HG03354 (cell line): ENCODE data around the gene ST3GAL3.

Experiments used
- ATAC-seq: cut with Tn5 transposase; IDR thresholded peaks from one replicate; pipeline ENCODE4 v1.9.1; 2021; ENCODE audit warnings: mild to moderate bottlenecking; ENCODE audit not compliant: unreplicated experiment, poor library complexity, severe bottlenecking

Gene ST3GAL3

DNA sequence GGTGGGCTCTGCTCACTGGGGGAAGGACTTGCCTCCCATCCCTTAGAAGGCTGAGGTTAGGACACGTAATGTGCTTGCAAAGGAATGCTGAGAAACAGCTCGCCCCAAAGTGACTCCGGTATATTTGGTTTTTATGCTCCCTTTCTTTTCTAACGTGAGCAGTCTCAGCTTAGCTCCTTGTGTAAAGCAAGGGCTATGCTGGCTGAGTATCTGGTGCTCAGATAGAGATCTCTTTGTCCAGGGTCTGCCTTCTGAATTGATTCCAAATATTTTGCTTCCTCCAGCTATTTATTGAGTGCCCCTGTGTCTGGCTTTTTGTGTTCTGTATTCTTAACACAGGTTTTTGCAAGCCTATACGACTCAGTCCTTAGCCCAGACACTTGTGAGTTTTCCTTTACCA lies 131.7 kb downstream of the ST3GAL3 start:
- no peak for ATAC-seq

DNA sequence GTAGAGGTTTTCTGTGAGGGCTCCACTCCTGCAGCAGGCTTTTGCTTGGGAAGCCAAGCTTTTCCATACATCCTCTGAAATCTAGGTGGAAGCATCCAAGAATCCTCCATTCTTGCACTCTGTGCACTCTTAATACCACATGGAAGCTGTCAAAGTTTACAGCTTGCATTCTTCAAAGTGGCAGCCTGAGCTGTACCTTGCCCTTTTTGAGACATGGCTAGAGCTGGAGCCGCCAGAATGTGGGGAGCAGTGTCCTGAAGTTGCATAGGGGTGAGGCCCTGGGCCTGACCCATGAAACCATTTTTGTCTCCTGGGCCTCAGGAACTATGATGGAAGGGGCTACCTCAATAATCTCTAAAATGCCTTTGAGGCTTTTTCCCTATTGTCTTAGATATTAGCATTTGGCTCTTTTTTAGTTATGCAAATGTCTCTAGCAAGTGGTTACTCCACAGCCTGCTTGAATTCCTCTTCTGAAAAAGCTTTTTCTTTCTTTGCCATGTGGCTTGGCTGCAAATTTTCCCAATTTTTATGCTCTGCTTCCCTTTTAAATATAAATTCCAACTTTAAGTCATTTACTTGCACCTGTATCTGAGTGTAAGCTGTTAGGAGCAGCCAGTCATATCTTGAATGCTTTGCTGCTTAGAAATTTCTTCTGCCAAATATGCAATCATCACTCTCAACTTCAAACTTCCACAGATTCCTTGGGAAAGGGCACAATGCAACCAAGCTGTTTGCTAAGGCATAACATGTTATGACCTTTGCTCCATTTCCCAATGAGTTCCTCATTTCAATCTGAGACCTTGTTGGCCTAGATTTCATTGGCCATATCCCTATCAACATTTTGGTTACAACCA lies 134.2 kb downstream of the ST3GAL3 start:
- no peak for ATAC-seq

DNA sequence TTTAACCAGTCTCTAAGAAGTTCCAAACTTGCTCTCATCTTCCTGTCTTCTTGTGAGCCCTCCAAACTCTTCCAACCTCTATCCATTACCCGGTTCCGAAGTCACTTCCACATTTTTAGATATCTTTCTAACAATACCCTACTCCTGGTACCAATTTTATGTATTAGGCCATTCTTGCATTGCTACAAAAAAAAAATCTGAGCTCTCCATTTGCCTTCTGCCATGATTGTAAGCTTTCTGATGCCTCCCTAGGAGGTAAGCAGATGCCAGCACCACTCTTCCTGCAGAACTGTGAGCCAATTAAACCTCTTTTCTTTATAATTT lies 134.8 kb downstream of the ST3GAL3 start:
- ATAC-seq, result no peak

- ATAC-seq, result no peak
Observed at GRCh38 chr1:43843684-43844083, 136.3 kb downstream of the ST3GAL3 start.

DNA sequence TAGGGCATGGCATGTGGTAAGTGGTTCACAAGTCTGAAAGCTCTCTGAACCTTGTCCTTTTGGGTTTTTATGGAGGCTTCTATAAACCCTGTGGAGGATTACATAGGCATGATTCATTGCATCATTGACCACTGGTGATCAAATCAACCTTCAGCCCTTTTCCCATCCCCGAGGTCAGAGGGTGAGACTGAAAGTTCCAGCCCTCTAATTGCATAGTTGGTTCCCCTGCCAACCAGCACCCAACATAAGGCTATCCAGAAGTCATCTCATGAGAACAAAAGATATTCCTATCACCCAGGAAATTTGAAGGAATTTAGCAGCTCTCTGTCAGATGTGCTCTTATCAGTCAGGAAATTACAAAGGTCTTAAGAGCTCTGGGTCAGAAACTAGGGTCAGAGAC lies 136.8 kb downstream of the ST3GAL3 start:
- no peak for ATAC-seq

DNA sequence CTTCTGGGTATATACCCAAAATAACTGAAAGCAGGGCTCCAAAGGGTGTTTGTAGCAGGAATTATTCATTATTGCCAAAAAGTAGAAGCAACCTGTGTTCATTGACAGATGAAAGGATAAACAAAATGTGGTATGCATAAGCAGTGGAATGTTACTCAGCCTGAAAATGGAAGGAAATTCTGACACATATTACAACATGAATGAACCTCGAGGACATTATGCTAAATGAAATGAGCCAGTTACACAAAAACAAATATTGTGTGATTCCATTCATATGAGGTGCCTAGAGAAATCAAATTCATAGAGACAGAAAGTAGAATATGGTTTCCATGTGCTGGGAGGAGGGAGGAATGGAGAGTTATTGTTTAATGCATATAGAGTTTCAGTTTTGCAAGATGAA lies 140.0 kb downstream of the ST3GAL3 start:
- ATAC-seq, result no peak

DNA sequence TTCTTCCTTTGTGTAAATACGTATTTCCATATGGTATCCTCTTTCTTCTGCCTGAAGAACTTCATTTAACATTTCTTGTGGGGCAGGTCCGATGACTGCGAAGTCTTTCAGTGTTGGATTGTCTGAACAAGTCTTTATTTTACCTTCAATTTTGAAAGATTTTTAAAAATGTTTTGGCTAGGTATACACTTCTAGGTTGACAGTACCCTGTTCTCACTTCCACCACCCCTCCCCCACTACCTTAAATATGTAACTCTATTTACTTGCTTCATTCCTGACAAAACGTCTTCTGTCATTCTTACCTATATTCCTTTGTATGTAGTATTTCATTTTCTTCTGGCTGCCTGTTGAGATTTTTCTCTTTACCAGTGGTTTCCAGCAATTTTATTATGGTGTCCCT lies 140.5 kb downstream of the ST3GAL3 start:
- ATAC-seq, result no peak

DNA sequence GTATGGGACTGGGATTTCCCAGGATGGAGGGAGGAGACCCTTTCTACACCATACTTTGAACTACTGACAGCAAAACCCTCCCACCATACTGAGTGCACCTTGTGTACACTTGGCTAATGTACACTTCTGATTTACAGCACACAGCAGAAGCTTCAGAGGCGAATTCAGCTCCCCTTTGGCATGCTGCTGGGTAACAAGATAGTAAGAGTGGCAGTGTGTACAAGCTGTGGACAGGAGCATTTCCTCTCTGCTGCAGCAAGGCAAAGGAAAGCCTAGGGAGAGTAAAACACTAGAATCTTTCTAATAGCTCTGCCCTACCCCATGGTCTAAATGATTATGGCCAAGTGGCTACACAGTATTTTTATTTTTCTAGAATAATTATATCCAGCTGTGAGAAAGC lies 142.3 kb downstream of the ST3GAL3 start:
- ATAC-seq, result no peak

DNA sequence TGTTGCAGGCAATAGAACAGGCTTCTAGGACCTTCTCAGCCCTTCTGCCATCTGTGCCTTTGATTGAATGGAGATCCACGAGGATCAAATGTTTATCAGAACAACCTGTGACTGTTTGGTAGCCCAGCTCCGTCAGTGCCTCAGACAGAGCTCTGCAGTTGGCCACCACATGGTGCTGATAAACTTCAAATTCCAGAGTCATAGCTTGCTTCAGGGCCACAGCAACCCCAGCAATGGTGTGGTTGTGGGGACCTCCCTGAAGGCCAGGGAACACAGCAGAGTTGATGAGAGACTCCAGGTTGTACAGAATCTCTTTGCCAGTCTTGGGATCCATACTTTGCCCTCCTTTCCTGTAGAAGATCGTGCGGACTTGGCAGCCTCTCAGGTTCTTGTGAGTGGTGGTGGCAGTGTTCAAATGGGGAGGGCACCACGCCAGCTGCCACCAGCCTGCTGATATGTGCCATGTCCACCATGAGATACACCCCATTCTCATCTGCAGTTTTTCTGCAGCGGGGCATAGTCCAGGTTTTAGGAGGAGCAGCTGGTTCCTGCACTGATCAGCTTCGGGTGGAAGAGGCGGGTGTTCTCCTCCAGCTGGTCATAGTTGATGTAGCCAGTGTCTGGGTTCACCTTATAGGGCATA lies 143.4 kb downstream of the ST3GAL3 start:
- no peak for ATAC-seq

DNA sequence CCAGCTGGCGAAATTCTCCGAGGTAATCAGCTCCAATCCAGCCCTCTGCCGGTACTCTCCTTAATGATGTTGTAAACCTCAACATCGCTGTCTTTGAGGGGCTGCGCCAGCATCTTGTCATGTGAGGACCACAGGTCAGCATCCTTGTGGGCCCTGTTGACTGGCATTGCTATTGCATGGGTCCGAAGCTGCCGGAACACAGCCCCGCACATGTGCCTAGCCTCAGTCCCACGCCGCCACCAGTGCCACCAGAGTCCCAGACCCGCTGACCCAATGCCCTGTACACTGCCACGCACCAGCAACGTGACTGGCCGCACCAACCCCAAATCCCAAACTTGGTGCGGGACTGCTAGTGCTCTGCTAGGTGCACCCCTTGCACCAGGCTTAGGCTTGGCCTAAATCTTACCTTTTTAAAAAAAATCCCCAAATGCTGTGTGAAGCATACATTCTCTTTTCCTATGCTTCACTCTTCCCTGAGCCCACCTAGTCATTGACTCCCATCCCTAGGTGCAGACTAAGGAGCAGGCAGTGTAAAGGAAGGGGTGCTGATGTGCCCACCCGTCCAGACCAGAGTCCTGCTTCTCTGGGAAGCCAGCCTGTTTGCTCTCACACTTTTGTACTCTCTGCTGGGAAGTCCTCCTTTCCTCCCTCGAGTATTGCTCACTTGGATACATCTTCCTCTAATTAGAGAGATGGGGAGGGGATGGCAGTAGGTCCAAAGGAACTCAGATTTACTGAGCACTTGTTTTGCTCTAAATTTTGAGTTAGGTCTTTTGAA lies 144.4 kb downstream of the ST3GAL3 start:
- no peak for ATAC-seq

DNA sequence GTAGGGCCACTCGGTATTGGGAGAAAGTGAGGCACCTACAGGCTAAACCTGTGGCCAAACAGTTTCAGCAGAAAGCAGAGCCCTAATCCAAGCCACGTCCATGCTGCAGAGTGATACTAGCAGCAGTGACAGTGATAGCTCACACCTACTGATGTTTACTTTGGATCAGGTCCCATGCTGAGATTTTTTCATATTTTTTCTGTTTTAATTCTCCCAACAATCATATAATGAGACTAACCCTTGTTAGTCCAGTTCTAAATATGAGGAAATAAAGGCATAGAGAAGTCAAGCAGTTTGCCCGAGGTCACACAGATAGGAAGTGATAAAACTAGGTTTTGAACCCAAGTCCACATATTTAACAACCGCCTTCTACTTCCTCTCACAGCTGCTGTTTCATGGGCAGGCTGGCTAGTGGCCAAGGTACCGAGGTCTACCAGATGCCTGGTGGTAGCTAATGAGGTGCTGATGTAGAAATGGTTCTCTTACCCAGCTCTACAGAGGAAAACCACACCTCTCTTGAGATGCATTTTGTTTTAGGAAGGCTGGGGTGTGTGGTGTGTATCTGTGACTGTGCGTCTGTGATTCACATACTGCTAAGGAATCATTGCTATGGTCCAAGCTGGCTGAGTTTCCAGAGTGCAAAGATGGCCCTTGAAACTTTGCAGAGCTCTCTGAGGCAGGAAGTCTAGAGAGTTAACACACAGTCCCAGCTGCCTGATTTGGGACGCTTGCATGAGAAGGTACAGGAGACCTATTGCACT lies 146.0 kb downstream of the ST3GAL3 start:
- no peak for ATAC-seq

GRCh38 chr1:43854473-43854872 lies 147.1 kb downstream of the ST3GAL3 start:
- no peak for ATAC-seq

- ATAC-seq, result no peak
Observed at GRCh38 chr1:43856188-43856587, 148.9 kb downstream of the ST3GAL3 start.

- ATAC-seq, result no peak
Observed at GRCh38 chr1:43857163-43857562, 149.8 kb downstream of the ST3GAL3 start.

DNA sequence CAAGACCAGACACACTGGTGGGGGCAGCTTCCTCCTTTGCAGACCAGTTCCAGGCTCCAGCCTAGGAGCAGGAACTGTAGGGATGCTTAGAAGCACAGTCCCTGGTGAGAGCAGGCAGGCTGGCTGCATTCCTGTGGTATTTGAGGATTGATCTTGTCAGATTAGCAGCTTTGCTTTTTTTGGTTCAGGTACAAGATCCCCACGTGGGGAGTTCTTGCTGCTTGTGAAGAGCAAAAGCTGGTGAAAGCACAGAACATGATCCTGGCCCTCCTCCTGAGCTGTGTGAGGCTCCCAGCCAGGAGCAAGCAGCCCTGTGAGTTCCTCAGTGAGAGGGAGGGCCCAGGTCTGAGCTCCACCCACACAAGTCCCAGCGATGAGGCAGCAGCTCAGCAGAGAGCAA lies 151.0 kb downstream of the ST3GAL3 start:
- ATAC-seq, result no peak

DNA sequence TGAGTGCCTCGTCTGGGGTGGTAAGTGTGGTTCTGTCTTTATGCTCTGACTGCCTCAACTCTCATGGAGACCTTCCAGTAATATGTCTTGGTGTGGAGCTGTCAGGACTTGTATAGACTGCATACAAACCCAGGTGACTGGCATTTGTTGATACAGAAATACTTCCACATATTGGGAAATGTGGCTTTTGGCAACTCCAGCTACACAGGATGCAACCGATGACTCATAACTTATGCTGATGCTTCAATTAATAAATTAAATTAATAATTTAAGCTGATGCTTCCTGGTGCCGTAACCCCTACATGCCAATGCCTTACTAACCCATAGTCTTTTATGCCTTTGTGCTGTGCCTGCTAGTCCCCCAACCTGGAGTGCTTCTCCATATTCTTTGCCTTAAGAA lies 154.0 kb downstream of the ST3GAL3 start:
- no peak for ATAC-seq

GRCh38 chr1:43861988-43862735 lies 154.8 kb downstream of the ST3GAL3 start:
- ATAC-seq, result no peak

DNA sequence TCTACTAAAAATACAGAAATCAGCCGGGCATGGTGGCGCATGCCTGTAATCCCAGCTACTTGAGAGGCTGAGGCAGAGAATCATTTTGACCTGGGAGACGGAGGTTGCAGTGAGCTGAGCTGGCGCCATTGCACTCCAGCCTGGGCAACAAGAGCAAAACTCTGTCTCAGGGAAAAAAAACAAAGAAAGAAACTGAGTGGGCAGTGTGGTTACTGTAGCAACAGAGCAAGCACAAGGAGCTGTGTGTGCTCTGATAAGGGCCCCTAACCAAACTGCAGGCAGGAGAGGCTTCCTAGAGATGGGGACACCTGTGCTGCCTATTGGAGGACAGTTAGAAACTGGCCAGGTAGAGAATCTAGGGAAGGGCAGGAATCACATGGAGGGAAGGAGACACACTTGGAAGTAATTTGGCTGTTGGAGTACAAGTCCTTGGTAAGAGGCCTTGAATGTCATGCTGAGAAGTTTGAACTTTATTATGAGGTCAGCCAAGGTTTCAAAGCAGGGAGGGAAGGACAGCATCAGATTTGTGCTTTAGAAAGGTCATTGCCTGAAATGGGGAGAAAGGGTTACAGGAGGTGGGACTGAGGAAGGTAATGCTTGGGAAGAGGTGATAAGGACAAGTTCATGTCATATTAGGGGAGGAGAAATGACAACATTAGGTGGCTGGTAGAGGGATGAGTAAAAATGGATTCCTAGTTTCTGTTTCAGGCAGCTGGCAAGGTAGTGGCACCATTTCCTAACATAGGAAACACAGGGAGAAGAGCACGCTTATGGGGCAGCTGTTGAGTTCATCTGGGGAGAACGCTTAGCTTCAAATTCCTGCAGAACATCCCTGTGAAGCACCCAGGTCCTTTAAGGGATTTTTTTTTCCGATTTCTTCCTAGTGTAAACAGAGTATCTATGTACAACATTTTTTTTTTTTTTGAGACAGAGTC lies 157.0 kb downstream of the ST3GAL3 start:
- ATAC-seq, result no peak
